SK-N-MC (cell line): ENCODE measurements around the gene BTK.
"Not testable (repeated sequence)": the region's sequence is repeated elsewhere in the genome, so short reads cannot be mapped to it uniquely, and the experiment has no call there.

Experiments used
- DNase-seq: peaks from one replicate; pipeline ENCODE4 v3.0.0-alpha.2; 2011; ENCODE audit warnings: low read depth, low spot score
- H3K27ac ChIP-seq: fragments of 200-600 bp; sonication (generic); 2 replicates; pipeline ENCODE4 v1.5.1; 2016; ENCODE audit warnings: mixed run types
- H3K36me3 ChIP-seq: fragments of 200-600 bp; sonication (generic); 2 replicates; pipeline ENCODE4 v1.6.1; 2017; ENCODE audit warnings: antibody characterized with exemption, low read length, mixed read lengths; ENCODE audit not compliant: insufficient read depth
- H3K4me3 ChIP-seq: fragments of 200-600 bp; sonication (generic); 2 replicates; pipeline ENCODE4 v1.5.1; 2016
- H3K9ac ChIP-seq: fragments of 200-600 bp; sonication (generic); 2 replicates; pipeline ENCODE4 v1.8.0; 2017; ENCODE audit warnings: mixed run types, mixed read lengths; ENCODE audit not compliant: insufficient read length
- H3K9me3 ChIP-seq: fragments of 200-600 bp; sonication (generic); 2 replicates; pipeline ENCODE4 v1.6.1; 2017; ENCODE audit warnings: low read depth, mild to moderate bottlenecking, antibody characterized with exemption, low read length, moderate library complexity, mixed read lengths
- EZH2 ChIP-seq: fragments of 200-600 bp; sonication (generic); IDR thresholded peaks from one replicate; pipeline ENCODE4 v1.6.1; 2017; ENCODE audit warnings: antibody characterized with exemption
- FOXP2 ChIP-seq: optimal IDR thresholded peaks from 2 replicates; pipeline ENCODE3; 2011; ENCODE audit warnings: mild to moderate bottlenecking, moderate library complexity; ENCODE audit not compliant: insufficient read depth; ENCODE audit errors: extremely low read length, control extremely low read depth
- POLR2AphosphoS5 ChIP-seq: IDR thresholded peaks from 2 replicates; pipeline ENCODE4 v1.6.1; 2012; ENCODE audit warnings: mild to moderate bottlenecking, low read depth, low read length, borderline replicate concordance

BTK gene

DNA sequence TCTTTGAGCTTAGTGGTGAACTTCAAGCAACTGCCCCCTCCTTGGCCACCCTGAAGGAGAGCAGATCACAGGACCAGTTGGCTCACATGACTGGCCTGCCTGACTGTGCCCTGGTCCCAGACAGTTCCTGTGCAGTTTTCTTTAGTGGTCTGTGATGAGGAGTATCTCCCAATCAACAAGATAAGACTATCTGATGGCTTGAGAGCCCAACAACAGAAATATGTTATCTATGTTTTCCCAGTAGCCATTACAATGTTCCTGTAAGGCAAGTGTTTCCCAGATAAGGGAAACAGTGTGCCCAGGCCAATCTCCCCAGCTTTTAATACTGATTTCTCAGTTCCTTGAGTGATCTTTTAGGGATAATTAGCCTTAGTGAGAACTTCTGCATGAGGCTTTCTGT is 23.2 kb downstream of the BTK start:
- H3K36me3 ChIP-seq = no peaks in the 10 kb centered on the region
- no peaks in the 10 kb centered on the region for H3K9me3 ChIP-seq
- H3K27ac ChIP-seq = no peak overlapping the region
- H3K9ac ChIP-seq = no peak overlapping the region
- no peak overlapping the region for H3K4me3 ChIP-seq
- DNase-seq = no peak
- no peak for TF ChIP-seq EZH2
- TF ChIP-seq POLR2AphosphoS5 = no peak
- no peak for TF ChIP-seq FOXP2

DNA sequence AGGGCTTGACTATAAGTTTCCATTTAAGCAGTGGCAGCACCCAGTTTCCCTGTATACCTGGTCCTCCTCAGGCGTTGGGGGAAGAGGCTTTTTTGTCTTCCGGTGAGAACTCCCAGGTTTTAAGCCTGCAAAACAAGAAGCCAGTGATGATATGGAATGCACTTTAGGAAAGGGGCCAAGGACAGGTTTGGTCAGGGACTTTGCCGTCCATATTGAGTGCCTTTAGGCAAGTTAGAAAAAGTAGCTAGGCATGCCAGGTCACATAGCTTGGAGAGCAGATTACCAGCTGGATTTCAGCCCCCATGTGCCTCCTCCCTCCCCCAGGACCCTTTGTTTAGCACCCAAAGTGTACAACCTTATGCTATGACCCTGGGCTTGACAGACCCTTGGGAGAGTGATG is 23.9 kb downstream of the BTK start:
- no peak overlapping the region for H3K4me3 ChIP-seq
- no peak overlapping the region for H3K9ac ChIP-seq
- no peak overlapping the region for H3K27ac ChIP-seq
- no peaks in the 10 kb centered on the region for H3K36me3 ChIP-seq
- no peaks in the 10 kb centered on the region for H3K9me3 ChIP-seq
- TF ChIP-seq POLR2AphosphoS5 = no peak
- no peak for TF ChIP-seq EZH2
- TF ChIP-seq FOXP2 = no peak
- no peak for DNase-seq

DNA sequence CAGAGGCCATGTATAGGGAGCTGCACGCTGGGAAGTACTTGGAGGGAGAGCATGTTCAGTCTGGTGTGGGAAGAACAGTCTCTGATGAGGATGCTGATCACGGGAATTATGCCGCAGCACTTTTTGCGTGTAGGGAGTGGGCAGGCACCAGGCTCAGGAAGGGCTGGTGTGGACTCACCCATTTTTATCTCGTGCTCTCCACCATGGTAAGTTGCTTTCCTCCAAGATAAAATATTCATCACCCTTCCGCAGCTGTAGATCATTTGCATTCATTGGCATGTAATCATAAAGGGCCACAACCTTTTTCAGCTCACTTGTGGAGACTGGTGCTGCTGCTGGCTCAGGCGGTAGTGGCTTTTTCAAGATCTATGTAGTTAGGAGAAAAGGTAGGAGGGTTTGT is 25.6 kb downstream of the BTK start:
- Histone ChIP-seq H3K4me3 (no peak overlapping the region), H3K9me3 (no peaks in the 10 kb centered on the region), H3K36me3 (no peaks in the 10 kb centered on the region), H3K27ac (no peak overlapping the region), H3K9ac (no peak overlapping the region)
- no peak for TF ChIP-seq EZH2
- TF ChIP-seq FOXP2 = no peak
- no peak for TF ChIP-seq POLR2AphosphoS5
- no peak for DNase-seq

DNA sequence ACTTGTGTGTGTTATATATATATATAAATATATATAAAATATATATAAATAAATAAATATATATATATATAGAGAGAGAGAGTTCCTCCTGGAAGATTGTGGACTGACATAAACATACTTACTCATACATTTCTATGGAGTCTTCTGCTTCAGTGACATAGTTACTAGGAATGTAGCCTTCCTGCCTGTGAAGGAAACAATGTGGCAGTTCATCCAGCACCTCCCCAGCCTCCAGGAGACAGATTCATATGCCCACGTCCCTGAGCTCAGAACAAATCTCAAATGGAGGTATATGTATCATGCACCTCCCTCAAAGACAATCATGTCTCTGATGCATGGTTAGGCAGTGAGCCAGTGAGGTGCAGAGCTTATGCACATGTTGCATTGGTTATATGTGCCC is 26.0 kb downstream of the BTK start:
- no peak for DNase-seq

DNA sequence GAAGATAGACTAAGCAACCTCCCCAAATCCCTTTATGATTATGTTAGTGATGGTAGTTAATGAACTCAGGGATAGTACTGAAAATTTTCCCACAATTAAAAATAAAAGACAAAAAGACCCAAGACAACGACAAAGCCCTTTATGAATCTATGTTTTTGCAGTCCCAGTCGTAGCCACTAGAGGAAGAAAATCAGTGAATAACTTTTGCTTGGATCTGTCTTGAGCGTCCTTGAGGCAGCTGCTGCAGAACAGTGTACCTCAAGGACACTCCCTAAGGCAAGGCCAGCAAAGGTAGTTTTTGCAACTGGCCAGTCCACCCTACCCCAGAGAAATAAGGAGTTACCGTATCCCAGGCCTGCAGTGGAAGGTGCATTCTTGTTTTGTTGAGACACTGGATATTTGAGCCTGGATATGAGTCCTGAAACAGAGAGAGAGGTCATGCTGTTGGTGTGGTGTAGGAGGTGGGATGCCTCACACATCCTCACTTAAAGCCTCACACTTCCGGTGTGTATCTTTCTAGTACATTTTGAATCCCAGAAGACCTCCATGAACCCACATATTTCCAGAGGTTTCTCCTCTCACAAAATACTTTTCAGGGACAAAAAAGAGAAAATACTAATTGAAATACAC is 28.7 kb downstream of the BTK start:
- no peak for DNase-seq
- Histone ChIP-seq H3K9ac (no peak overlapping the region), H3K36me3 (no peaks in the 10 kb centered on the region), H3K9me3 (no peaks in the 10 kb centered on the region), H3K4me3 (no peak overlapping the region), H3K27ac (no peak overlapping the region)
- TF ChIP-seq POLR2AphosphoS5 (no peak), EZH2 (no peak), FOXP2 (no peak)

More for the DNA sequence above, 26.0 kb downstream of the BTK start:
- no peaks in the 10 kb centered on the region for H3K9me3 ChIP-seq
- TF ChIP-seq EZH2 (no peak), POLR2AphosphoS5 (no peak), FOXP2 (no peak)
- no peak overlapping the region for H3K9ac ChIP-seq
- no peak overlapping the region for H3K27ac ChIP-seq
- no peaks in the 10 kb centered on the region for H3K36me3 ChIP-seq
- no peak overlapping the region for H3K4me3 ChIP-seq

DNA sequence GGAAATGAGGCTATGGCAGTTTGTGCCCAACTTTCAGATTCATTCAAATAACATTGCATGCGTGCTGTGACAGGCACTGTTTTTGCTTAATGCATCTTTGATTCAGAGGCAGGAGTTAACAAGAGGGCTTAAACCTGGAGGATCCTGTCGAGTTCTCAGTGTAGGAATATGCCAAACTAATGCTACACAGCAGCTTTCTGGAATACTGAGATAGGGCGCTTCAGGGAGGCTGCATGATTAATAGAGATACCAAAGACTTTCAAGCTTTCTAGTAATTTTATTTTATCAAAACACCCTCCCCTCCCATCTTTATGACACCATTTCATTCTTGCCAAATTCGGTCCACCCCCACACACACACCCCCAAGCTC is 36.8 kb downstream of the BTK start:
- H3K27ac ChIP-seq = no peak overlapping the region
- H3K36me3 ChIP-seq = peaks cover 12% of the 10 kb centered on the region
- peak overlapping the region; percentile 86 for H3K9ac ChIP-seq
- DNase-seq = no peak
- H3K4me3 ChIP-seq = peak overlapping the region; percentile 88
- no peaks in the 10 kb centered on the region for H3K9me3 ChIP-seq
- TF ChIP-seq FOXP2 (no peak), POLR2AphosphoS5 (no peak), EZH2 (no peak)

DNA sequence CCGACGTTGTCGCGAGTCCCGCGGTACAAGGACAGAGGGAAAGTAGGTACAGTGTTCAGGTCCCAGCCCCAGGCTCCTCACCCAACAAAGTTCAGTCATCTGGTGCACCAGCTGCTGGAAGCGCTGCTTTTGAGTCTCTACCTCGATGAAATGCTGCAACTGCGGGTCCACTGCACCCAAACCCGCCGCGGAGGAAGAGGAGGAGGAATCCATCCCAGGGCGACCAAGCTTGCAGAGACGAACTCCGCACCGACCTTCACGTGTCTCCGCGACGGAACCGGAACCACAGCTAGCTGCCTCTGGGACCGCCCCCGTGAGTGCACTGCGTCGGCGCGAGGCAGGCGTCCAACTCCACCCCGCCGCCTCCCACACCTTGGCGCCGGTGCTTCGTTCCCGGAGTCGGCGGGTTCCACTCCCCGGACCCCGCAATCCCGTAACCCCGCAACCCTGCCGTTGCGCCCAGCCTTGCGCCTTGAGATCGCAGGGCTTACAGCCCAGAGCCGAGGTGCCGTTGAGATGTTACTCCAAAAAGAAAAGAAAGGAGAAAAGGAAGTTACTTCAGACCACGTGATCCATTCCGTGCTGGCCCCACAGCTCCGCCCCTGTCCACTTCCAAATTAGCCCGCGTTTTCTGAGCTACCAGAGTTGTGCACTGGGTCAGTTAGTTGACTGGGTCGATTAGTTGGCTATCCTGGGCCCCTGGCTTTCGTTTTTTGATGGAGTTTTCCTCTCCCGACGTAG is 37.4 kb downstream of the BTK start, which contains the start of gene TIMM8A:
TIMM8A (minus strand) TSS at position 291 of the 741 bp plus-strand sequence; CDS start at position 213, 78 bp downstream.
- peaks cover 12% of the 10 kb centered on the region for H3K36me3 ChIP-seq
- peak within 1 kb of the TSS; percentile 86 for H3K9ac ChIP-seq
- H3K27ac ChIP-seq = no peak within 1 kb of the TSS
- TF ChIP-seq POLR2AphosphoS5 (peak; percentile 83), EZH2 (no peak), FOXP2 (no peak)
- peak within 1 kb of the TSS; percentile 88 for H3K4me3 ChIP-seq
- no peaks in the 10 kb centered on the region for H3K9me3 ChIP-seq
- DNase-seq = no peak

DNA sequence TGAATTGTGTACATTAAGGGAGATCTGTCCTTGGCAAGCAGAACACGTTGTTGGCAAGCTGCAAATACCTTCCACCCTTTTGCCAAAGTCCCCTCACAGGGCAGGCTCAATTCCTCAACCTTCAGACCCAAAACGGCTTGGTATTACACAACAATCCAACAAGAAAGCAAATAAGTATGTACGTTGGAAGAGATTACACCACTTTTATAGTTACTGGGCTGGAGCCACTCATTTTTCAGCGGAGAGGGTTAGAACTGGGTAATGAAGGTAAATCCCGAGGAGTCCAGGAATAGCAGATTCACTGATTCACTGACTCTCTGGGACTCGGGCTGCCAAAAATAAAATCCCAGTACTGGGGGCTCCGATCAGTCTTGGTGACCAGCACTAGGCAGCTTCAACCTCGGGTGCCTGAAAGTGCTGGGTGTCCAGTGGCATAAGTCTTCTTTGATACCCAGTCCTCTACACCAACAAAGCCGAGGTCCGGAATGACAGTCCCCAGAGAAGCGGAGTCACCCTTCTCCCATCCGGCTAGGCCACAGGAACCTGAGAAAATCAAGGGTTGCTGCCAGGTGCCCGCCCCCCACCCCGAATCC is 38.0 kb downstream of the BTK start:
- H3K27ac ChIP-seq = no peak overlapping the region
- H3K9me3 ChIP-seq = no peaks in the 10 kb centered on the region
- H3K9ac ChIP-seq = peak overlapping the region; percentile 86
- TF ChIP-seq POLR2AphosphoS5 (no peak), EZH2 (no peak), FOXP2 (no peak)
- DNase-seq = no peak
- H3K36me3 ChIP-seq = peaks cover 12% of the 10 kb centered on the region
- H3K4me3 ChIP-seq = peak overlapping the region; percentile 88

DNA sequence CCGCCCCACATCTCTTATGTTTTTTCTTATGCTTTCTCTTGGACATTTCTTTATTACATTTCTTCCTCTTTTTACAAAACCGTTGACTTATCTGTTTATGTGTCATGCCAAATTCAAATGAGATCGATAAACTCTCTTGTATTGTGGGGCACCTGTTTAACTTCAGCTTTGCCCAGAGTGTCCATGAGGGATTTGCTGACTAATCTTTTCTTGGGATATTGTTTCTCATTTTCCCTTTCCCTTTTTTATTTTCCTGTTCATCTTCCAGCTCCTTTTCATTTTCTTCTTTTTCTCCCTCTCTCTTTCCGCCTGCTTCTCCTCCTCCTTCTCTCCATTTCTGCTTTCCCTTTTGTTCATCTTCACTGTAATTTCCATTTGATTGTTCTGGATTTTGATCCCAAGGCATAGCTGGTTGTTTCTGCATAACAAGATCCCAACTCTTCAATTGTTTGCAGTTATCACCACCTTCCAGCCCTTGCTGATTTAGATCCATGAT is 48.2 kb downstream of the BTK start:
- H3K9me3 ChIP-seq = no peaks in the 10 kb centered on the region
- no peak overlapping the region for H3K4me3 ChIP-seq
- H3K27ac ChIP-seq = no peak overlapping the region
- TF ChIP-seq EZH2 = no peak
- TF ChIP-seq POLR2AphosphoS5 = no peak
- no peak for TF ChIP-seq FOXP2
- DNase-seq = no peak
- no peak overlapping the region for H3K9ac ChIP-seq
- no peaks in the 10 kb centered on the region for H3K36me3 ChIP-seq

DNA sequence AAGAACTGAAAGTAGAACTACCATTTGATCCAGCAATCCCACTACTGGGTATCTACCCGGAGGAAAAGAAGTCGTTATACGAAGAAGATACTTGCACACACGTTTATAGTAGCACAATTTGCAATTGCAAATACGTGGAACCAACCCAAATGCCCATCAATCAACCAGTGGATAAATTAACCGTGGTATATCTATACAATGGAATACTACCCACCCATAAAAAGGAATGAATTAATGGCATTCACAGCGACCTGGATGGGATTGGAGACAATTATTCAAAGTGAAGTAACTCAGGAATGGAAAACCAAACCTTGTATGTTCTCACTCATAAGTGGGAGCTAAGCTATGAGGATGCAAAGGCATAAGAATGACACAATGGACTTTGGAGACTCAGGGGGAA is 51.7 kb downstream of the BTK start:
- H3K27ac ChIP-seq, DNase-seq, H3K9me3 ChIP-seq, H3K36me3 ChIP-seq, H3K9ac ChIP-seq, H3K4me3 ChIP-seq: not testable (repeated sequence)

DNA sequence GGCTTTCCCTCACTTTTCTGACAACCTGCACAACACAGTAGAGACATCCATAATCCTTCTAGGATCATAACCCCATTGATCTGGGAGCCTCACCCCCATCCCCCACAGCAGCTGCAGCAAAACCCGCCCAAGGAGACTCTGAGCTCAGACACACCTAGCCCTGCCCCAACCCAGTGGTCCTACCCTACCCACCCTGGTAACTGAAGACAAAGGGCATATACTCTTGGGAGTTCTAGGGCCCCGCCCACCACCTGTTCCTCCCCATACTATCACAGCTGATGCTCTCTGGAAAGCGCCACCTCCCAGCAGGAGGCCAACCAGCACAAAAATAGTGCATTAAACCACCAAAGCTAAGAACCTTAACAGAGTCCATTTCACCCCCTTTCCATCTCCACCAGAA is 59.4 kb downstream of the BTK start:
- not testable (repeated sequence) for DNase-seq, H3K27ac ChIP-seq

More for the DNA sequence above, 59.4 kb downstream of the BTK start:
- not testable (repeated sequence) for H3K36me3 ChIP-seq, H3K9ac ChIP-seq, H3K9me3 ChIP-seq, H3K4me3 ChIP-seq
